Astrocyte of the spinal cord (primary cell): ENCODE results near the gene LRP8.

Source experiments
- DNase-seq: peaks from one replicate; pipeline ENCODE4 v3.0.0; 2011; ENCODE audit warnings: low read depth, low spot score
- H3K4me3 ChIP-seq: 2 replicates; pipeline ENCODE4 v1.5.1; 2011; ENCODE audit warnings: low read depth, mild to moderate bottlenecking, low read length, moderate library complexity
- in situ Hi-C: cut with HindIII; loops from 2 replicates; pipeline ENCODE4 v1.10.0; 2017; ENCODE audit warnings: low sequenced_read_pairs
- TF ChIP-seq, protein P1 (sequence below): IDR thresholded peaks from 2 replicates; pipeline ENCODE4 v1.5.1; 2012; ENCODE audit warnings: low read depth, mild to moderate bottlenecking, low read length, inconsistent platforms

LRP8 gene

DNA sequence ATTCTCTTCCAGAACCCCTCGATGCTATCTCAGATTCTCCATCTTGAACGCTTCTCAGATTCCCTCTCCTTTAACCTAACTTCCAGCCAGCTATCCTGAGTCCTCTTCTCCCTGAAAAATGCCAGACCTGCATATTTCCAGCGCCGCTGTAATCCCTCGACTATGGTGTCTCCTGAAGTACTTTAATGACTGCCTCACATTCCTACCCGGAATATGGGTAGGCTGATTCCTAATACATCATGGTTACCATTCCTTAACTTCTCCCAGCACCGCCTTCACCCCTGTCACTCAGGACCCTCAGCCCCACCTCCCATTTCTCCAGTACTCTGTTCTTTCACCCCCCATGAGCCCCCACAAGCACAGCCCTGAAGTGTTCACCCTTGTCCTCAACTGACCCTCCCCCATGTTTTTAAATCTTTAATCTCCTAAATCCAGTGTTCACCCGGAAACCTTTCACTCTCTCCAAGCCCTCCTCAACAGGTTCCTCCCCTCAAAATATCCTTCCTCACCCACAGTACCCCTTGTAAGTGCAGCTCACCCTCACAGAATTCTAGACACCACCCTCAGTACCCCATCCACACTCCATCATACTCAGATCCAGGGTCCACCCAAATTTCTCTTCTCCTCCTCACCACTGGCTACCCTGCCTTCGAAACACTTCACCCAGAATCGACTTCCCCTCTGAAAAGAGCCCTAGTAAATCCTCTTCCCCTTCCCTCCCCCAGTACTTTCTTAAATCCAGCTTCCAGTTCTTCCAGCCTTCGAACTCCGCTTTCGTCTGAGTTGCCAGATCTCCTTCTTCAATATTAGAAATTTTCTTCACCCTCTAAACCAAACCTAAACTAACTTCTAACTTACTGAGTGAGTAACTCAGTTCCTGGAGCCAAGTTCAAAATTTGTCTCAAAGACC, 130.3 kb downstream of the LRP8 start:
- no peak for DNase-seq
- in situ Hi-C loops: no loop called here
- peak overlapping the region; percentile 85 for H3K4me3 ChIP-seq
- TF ChIP-seq, protein P1, sequence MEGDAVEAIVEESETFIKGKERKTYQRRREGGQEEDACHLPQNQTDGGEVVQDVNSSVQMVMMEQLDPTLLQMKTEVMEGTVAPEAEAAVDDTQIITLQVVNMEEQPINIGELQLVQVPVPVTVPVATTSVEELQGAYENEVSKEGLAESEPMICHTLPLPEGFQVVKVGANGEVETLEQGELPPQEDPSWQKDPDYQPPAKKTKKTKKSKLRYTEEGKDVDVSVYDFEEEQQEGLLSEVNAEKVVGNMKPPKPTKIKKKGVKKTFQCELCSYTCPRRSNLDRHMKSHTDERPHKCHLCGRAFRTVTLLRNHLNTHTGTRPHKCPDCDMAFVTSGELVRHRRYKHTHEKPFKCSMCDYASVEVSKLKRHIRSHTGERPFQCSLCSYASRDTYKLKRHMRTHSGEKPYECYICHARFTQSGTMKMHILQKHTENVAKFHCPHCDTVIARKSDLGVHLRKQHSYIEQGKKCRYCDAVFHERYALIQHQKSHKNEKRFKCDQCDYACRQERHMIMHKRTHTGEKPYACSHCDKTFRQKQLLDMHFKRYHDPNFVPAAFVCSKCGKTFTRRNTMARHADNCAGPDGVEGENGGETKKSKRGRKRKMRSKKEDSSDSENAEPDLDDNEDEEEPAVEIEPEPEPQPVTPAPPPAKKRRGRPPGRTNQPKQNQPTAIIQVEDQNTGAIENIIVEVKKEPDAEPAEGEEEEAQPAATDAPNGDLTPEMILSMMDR: no peak

DNA sequence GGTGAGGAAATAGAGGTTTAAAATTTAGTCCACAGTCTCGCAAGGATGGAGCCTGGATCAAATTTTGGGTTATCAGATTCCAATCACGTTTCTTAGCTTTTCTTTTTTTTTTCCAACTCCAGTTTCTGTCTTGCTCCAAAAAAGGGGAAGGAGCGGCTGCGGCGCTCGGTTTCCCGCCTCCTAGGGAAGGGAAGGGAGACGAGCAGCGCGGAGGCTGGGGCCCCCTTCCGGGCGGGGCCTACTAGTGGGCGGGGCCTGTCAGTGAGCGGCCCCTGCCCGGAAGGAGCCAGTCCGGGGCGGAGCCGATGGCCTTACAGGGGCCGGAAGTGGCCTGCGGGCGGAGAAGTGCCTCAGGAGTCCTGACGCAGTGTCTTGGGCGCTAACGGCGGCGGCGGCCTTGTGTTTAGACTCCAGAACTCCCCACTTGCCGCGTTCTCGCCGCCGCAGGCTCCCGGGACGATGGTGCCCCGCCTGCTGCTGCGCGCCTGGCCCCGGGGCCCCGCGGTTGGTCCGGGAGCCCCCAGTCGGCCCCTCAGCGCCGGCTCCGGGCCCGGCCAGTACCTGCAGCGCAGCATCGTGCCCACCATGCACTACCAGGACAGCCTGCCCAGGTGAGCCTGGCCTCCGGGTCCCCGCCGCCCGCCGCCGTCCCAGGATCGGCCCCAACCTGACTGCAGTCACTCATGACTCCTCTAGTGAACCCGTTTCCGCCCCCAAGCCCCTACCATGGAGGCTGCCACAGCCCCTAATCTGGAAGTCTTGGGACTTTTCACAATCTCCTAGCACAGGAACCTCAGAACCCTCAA, 131.2 kb downstream of the LRP8 start, which contains the start of gene CPT2:
Gene CPT2 (plus strand): TSS at position 340 of the 806 bp plus-strand sequence. CDS start 120 bp downstream, at position 460.
- TF ChIP-seq, protein P1: peak; percentile 17
- in situ Hi-C loops: no loop called here
- DNase-seq: peak; percentile 91
- peak within 1 kb of the TSS; percentile 85 for H3K4me3 ChIP-seq

DNA sequence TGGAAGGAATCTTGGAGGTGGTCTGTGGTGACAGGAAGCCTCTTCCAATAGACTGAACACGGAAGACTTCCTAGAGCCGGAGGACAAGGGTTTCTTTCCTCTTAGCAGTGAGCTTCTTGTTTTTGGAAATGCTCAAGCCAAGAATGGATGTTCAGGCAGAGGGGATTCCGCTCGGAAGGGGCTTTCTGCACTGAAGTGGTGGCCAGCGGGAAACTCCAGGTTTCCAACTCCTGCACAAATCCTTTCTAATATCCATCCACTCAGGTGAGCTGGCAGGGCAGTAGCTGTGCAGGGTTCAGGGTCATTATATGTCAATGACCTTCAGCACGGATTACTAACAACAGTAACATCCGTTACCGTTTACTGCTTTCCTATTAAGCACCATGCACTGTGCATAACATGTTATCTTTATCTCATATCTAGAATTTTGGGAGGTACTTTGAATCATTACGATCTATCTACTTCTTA, 131.8 kb downstream of the LRP8 start:
- H3K4me3 ChIP-seq: peak overlapping the region; percentile 85
- in situ Hi-C loops: no loop called here
- no peak for DNase-seq
- TF ChIP-seq, protein P1: no peak

DNA sequence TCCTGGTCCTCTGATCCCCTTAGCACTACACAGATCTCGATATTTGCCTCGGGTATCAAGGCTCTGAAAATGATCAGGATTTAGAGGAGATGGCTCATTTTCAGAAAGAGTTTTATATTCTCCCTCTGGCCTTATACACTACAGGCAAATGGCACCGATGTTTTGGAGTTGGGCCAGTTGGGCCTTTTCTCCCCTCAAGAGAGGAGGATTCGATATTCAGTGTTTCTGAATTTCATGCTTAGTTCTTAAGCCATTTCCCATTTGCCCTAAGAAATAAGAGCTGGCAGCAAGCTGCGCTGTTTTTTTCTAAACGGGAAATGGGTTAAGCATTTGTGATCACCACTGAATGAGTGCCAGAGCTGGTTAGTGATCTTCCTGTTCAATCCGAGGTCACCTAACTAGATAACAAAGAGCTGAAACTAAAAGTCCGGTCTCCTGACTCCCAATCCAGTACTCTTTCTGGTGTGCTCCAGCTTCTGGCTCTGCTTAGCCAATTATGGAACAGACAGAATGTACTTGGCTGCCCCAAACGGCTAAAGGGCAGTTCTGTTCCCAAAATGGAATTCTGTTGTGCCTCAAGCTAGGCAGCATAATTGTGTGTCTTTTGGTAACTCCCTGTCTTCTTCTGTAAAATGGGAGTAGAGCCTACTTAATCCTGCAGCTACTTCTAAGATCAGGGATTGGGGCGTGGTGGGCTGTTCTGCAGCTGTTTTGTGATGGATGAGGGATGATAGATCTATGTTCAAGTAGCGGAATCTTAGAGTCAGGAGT, 132.4 kb downstream of the LRP8 start:
- DNase-seq: no peak
- no peak overlapping the region for H3K4me3 ChIP-seq
- TF ChIP-seq, protein P1: no peak
- in situ Hi-C loops: no loop called here
